Prostate gland (tissue), 2 donors: ENCODE data around the gene ST6GALNAC4.

Source experiments
- POLR2A ChIP-seq: fragments of 450-650 bp; IDR thresholded peaks from one replicate; pipeline ENCODE4 v1.6.1; 2016; ENCODE audit warnings: antibody characterized with exemption, mild to moderate bottlenecking
- POLR2AphosphoS5 ChIP-seq: sonication (generic); formaldehyde crosslinking; IDR thresholded peaks from one replicate; pipeline ENCODE4 v1.6.1; 2017; ENCODE audit warnings: antibody characterized with exemption
- TF ChIP-seq, protein P1 (sequence below), 4 experiments: fragments of 200-600 bp in 2 of 4; fragments of 450-650 bp in 2 of 4; sonication (generic) in 2 of 4; IDR thresholded peaks; 1 replicate in 3 of 4; 2 replicates in 1 of 4; pipeline ENCODE4 v1.5.1; 2016 to 2019; ENCODE audit warnings: antibody characterized with exemption in 4 of 4, mild to moderate bottlenecking in 2 of 4, moderate library complexity in 2 of 4

- TF ChIP-seq, protein P1, sequence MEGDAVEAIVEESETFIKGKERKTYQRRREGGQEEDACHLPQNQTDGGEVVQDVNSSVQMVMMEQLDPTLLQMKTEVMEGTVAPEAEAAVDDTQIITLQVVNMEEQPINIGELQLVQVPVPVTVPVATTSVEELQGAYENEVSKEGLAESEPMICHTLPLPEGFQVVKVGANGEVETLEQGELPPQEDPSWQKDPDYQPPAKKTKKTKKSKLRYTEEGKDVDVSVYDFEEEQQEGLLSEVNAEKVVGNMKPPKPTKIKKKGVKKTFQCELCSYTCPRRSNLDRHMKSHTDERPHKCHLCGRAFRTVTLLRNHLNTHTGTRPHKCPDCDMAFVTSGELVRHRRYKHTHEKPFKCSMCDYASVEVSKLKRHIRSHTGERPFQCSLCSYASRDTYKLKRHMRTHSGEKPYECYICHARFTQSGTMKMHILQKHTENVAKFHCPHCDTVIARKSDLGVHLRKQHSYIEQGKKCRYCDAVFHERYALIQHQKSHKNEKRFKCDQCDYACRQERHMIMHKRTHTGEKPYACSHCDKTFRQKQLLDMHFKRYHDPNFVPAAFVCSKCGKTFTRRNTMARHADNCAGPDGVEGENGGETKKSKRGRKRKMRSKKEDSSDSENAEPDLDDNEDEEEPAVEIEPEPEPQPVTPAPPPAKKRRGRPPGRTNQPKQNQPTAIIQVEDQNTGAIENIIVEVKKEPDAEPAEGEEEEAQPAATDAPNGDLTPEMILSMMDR (IDR thresholded peaks at IDR 0.05) = no peak
- TF ChIP-seq POLR2AphosphoS5 = no peak
- TF ChIP-seq POLR2A = no peak
Observed at GRCh38 chr9:127898433-127899127, 18.3 kb downstream of the ST6GALNAC4 start.
